Measurements from ENCODE around the gene SNRPF. TPM values are rescaled to one million over a fixed set of nuclear protein-coding genes. Genes with fewer than 3 reads are reported as not detected.
"Not testable (repeated sequence)": the region's sequence is repeated elsewhere in the genome, so short reads cannot be mapped to it uniquely, and the experiment has no call there.

SNRPF gene
- total RNA-seq, 4 donors from 2014 or later: 6.6 to 12.9 (median 8.6) TPM

- no peak for TF ChIP-seq EP300 (IDR thresholded peaks at IDR 0.05)
- no peak for TF ChIP-seq CTCF (IDR thresholded peaks at IDR 0.05)
- TF ChIP-seq POLR2A (IDR thresholded peaks at IDR 0.05): no peak
- H3K4me1 ChIP-seq: peaks cover 0 to 16% (median 0%) of the 10 kb centered on the region in 4 donors
- no peaks in the 10 kb centered on the region for H3K27me3 ChIP-seq
- DNase-seq (ENCODE audit: low spot score in 2 of 2): no peak
- H3K36me3 ChIP-seq: no peaks in the 10 kb centered on the region
- H3K27ac ChIP-seq: peak overlapping the region in 1 of 4 donors; percentile 40
- WGBS, 2 donors: 0% methylated on average over 1 of the region's 1 CpG
- H3K9me3 ChIP-seq: no peaks in the 10 kb centered on the region
- peak overlapping the region in 1 of 4 donors; percentile 9 for H3K4me3 ChIP-seq
Observed at GRCh38 chr12:95836630-95837239, 22.0 kb upstream of the SNRPF start.

- 46 to 54% methylated on average over 10 of the region's 10 CpGs for WGBS, 2 donors
- H3K4me3 ChIP-seq: peak overlapping the region in 1 of 4 donors; percentile 9
- H3K27ac ChIP-seq: peak overlapping the region in 1 of 4 donors; percentile 40
- H3K9me3 ChIP-seq: no peaks in the 10 kb centered on the region
- TF ChIP-seq EP300 (IDR thresholded peaks at IDR 0.05) (no peak), CTCF (IDR thresholded peaks at IDR 0.05) (peak in 1 of 5 experiments; percentile 55)
- no peak for DNase-seq (ENCODE audit: low spot score in 2 of 2)
- H3K36me3 ChIP-seq: no peaks in the 10 kb centered on the region
- H3K4me1 ChIP-seq: peaks cover 0 to 16% (median 0%) of the 10 kb centered on the region in 4 donors
- H3K27me3 ChIP-seq: no peaks in the 10 kb centered on the region
Observed at GRCh38 chr12:95837240-95838038, 21.3 kb upstream of the SNRPF start.

- H3K4me3 ChIP-seq: peak overlapping the region in 1 of 4 donors; percentile 7
- 36 to 37% methylated on average over 11 of the region's 11 CpGs for WGBS, 2 donors
- no peaks in the 10 kb centered on the region for H3K36me3 ChIP-seq
- TF ChIP-seq EP300 (IDR thresholded peaks at IDR 0.05): no peak
- no peak for TF ChIP-seq POLR2A (IDR thresholded peaks at IDR 0.05)
- no peak for TF ChIP-seq CTCF (IDR thresholded peaks at IDR 0.05)
- no peak overlapping the region for H3K27ac ChIP-seq
- DNase-seq (ENCODE audit: low spot score in 2 of 2): peak in 1 of 2 donors; percentile 45
- H3K4me1 ChIP-seq: peaks cover 0 to 16% (median 0%) of the 10 kb centered on the region in 4 donors
- no peaks in the 10 kb centered on the region for H3K27me3 ChIP-seq
- H3K9me3 ChIP-seq: no peaks in the 10 kb centered on the region
Observed at GRCh38 chr12:95838125-95838524, 20.6 kb upstream of the SNRPF start.

GRCh38 chr12:95842426-95842825 is 16.3 kb upstream of the SNRPF start:
- not testable (repeated sequence) for H3K36me3 ChIP-seq; H3K4me3 ChIP-seq; DNase-seq (ENCODE audit: low spot score in 2 of 2); H3K27ac ChIP-seq; H3K27me3 ChIP-seq; H3K9me3 ChIP-seq; H3K4me1 ChIP-seq
- WGBS, 2 donors: 92 to 94% methylated on average over 6 of the region's 12 CpGs

GRCh38 chr12:95848575-95849388 is 10.0 kb upstream of the SNRPF start:
- Histone ChIP-seq H3K9me3 (no peaks in the 10 kb centered on the region), H3K36me3 (no peaks in the 10 kb centered on the region), H3K27ac (no peak overlapping the region), H3K4me3 (no peak overlapping the region), H3K4me1 (no peaks in the 10 kb centered on the region), H3K27me3 (no peaks in the 10 kb centered on the region)
- TF ChIP-seq EP300 (IDR thresholded peaks at IDR 0.05): no peak
- no peak for TF ChIP-seq POLR2A (IDR thresholded peaks at IDR 0.05)
- TF ChIP-seq CTCF (IDR thresholded peaks at IDR 0.05): peak in 1 of 5 experiments; percentile 7
- DNase-seq (ENCODE audit: low spot score in 2 of 2): no peak
- WGBS, 2 donors: 57% methylated on average over 8 of the region's 8 CpGs
